RKO (cell line): ENCODE measurements around the gene DNAH7.

Source experiments
- DNase-seq: peaks from one replicate; pipeline ENCODE4 v3.0.0-alpha.2; 2016; ENCODE audit warnings: low spot score

DNAH7 gene

GRCh38 chr2:195808189-195808588 lies 260.4 kb downstream of the DNAH7 start:
- no peak for DNase-seq

GRCh38 chr2:195805283-195805976 lies 263.2 kb downstream of the DNAH7 start:
- DNase-seq: no peak

GRCh38 chr2:195795879-195796278 lies 272.8 kb downstream of the DNAH7 start:
- no peak for DNase-seq

GRCh38 chr2:195793881-195794280 lies 274.8 kb downstream of the DNAH7 start:
- no peak for DNase-seq

GRCh38 chr2:195782156-195782555 lies 286.5 kb downstream of the DNAH7 start:
- peak; percentile 55 for DNase-seq

- peak; percentile 24 for DNase-seq
These were observed 289.1 kb downstream of the DNAH7 start for GRCh38 chr2:195779491-195779890.

GRCh38 chr2:195769975-195770374 lies 298.7 kb downstream of the DNAH7 start:
- no peak for DNase-seq

GRCh38 chr2:195768431-195768830 lies 300.2 kb downstream of the DNAH7 start:
- DNase-seq: no peak

GRCh38 chr2:195766691-195767090 lies 301.9 kb downstream of the DNAH7 start:
- no peak for DNase-seq

- DNase-seq: peak; percentile 16
These were observed 304.8 kb downstream of the DNAH7 start for GRCh38 chr2:195763866-195764265.

GRCh38 chr2:195759877-195760276 lies 308.8 kb downstream of the DNAH7 start:
- no peak for DNase-seq

- no peak for DNase-seq
These were observed 309.8 kb downstream of the DNAH7 start for GRCh38 chr2:195758846-195759245.

- DNase-seq: no peak
These were observed 312.3 kb downstream of the DNAH7 start for GRCh38 chr2:195756218-195756942.

GRCh38 chr2:195741191-195741590 lies 327.4 kb downstream of the DNAH7 start:
- DNase-seq: no peak

- no peak for DNase-seq
These were observed 330.9 kb downstream of the DNAH7 start for GRCh38 chr2:195737511-195738325.

GRCh38 chr2:195735347-195735746 lies 333.3 kb downstream of the DNAH7 start:
- DNase-seq: no peak

- no peak for DNase-seq
These were observed 333.7 kb downstream of the DNAH7 start for GRCh38 chr2:195734931-195735330.

GRCh38 chr2:195734395-195734794 lies 334.2 kb downstream of the DNAH7 start:
- no peak for DNase-seq

GRCh38 chr2:195733831-195734230 lies 334.8 kb downstream of the DNAH7 start:
- DNase-seq: no peak

- no peak for DNase-seq
These were observed 336.1 kb downstream of the DNAH7 start for GRCh38 chr2:195732574-195732973.

GRCh38 chr2:195730912-195731311 lies 337.7 kb downstream of the DNAH7 start:
- no peak for DNase-seq

GRCh38 chr2:195727106-195727505 lies 341.5 kb downstream of the DNAH7 start:
- no peak for DNase-seq

GRCh38 chr2:195722075-195722474 lies 346.6 kb downstream of the DNAH7 start:
- DNase-seq: no peak
